HG03469 (cell line): ENCODE data around the gene RHEBL1.

ENCODE experiments used
- ATAC-seq: cut with Tn5 transposase; IDR thresholded peaks from one replicate; pipeline ENCODE4 v1.9.1; 2021; ENCODE audit warnings: mild to moderate bottlenecking, moderate library complexity, moderate number of reproducible peaks; ENCODE audit not compliant: unreplicated experiment

RHEBL1 gene

DNA sequence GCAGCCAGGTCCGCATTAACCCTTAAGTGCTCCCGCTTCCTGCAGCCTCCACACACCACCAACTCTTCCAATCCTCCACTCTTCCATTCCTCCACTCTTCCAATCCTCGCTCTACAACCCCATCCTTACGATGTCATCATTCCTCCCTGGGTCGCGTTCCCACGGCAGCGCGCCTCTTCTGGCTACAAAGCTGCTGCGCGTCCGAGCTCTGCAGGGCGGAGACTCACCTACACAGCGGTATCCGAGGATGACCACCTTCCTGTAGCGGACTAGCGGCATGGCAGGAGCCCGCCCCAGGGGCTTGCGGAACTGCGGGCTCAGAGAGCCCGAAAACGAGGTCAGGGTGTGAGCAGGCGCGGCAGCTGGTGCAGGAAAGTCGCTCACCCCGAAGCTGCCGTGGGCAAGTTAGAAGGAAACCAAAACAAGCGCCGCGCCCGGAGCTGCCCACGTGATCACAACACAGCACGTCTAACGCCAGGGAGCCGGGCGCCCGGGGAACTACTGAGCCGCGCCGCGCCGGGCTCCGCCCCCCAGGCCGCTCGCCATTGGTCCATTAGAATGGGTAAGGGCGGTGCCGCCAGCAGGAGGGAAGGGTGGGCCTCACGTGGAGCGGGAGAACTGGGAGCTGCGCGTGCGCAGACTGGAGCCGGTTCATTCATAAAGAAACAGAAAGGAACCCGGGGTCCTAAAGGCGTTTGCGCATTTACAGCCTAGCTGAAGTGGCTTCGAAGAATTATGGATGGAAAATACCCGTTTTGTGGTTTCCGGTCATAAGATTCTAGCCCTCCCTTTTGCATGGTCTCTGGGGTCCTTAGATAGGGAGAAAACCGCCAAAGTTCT lies at the start of gene RHEBL1:
RHEBL1 (minus strand) TSS at position 473 of the 840 bp plus-strand sequence; CDS start at position 279, 194 bp downstream.
- peak; percentile 93 for ATAC-seq

DNA sequence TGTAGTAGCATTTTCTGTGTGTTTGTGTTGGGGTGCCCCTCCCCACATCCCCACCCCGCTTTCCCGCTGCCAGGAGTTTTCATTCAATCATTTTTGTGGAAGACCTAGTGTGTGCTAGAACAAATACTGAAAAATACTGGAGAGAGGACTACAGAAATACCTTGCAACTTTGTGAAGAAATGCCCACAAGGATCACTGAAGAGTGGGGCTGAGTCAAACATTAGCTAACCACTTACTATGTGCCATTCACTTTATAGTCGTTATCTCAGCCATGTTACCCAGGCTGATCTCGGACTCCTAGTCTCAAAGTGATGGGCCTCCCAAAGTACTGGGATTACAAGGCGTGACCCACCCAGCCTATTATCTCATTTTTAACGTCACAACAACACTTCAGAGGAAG lies 41.4 kb upstream of the RHEBL1 start:
- ATAC-seq: no peak

- ATAC-seq: peak; percentile 97
Observed at GRCh38 chr12:49110464-49111155, 40.8 kb upstream of the RHEBL1 start, which contains the start of gene LMBR1L. Gene LMBR1L (minus strand): TSS chr12:49110847. CDS start chr12:49110555, 292 bp downstream.

- ATAC-seq: no peak
Observed at GRCh38 chr12:49109641-49110463, 40.1 kb upstream of the RHEBL1 start.

GRCh38 chr12:49108958-49109404 lies 39.2 kb upstream of the RHEBL1 start:
- no peak for ATAC-seq

GRCh38 chr12:49105504-49106084 lies 35.8 kb upstream of the RHEBL1 start:
- no peak for ATAC-seq

DNA sequence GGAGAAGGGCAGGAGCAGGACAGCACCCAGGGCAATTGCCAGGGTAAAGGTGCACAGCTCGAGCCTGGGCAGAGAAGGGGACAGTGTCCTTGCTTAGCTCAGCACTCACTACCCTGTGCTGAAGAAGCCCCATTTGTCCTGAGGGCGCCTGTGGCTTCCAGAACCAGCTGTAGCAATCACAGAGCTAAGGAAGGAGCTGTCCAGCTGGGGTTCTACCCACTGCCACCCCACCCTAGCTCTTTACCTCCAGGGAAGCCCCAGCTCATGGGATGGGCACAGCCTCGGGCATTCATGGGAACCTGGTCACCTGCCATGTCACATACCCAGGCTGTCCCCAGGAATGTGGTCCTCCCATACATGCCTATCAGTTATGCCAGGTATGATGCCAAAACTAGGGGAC lies 35.0 kb upstream of the RHEBL1 start:
- ATAC-seq: no peak

DNA sequence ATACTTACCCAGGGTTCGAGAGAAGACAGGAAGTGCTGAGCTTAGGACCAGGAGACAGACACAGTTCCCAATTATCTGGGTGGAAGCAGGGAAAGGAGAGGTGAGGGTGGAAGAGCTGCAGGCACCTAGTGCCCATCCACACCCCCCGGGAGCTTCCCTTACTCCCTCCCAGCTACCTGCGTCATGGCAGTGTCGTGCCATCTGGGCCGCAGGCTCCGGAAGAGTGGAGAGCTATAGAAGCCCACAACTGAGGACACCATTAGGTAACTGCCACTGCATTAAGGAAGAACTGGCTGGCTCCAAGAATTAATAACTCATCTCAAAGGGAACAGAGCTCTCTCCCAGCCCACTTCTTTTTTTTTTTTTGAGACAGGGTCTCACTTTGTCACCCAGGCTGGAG lies 30.6 kb upstream of the RHEBL1 start:
- ATAC-seq: no peak

DNA sequence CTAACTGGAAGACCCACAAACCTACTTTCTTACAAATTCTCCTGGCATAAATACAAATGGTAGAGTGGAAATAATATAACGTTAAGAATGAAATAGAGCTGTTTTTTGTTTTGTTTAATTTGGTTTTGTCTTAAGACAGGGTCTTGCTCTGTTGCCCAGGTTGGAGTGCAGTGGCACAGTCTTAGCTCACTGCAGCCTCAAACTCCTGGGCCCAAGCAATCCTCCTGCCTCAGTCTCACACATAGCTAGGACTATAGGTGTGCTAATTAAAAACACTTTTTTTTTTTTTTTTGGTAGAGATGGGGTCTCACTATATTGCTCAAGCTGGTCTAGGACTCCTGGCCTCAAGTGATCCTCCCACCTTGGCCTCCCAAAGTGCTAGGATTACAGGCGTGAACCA lies 28.9 kb upstream of the RHEBL1 start:
- ATAC-seq: no peak

- ATAC-seq: no peak
Observed at GRCh38 chr12:49098035-49098451, 28.3 kb upstream of the RHEBL1 start.

GRCh38 chr12:49097381-49097780 lies 27.6 kb upstream of the RHEBL1 start:
- ATAC-seq: no peak

DNA sequence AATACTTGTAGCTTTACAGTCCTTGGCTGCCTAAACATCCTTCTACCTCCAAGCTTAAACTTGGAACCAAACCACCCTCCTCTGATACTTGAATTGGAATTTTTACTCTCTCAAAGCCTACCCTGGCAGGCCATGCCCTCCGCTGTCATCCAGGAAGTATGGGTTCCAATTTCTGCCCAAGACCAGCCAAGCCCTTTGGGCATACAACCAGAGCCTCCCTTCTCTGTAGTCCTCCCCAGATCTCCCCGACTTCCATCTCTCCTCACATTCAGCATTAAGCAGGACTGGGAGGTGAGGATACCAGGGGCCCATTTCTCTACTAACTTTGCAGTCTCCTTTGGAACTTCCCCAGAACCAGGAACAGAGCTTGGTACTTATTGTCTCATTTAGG lies 25.2 kb upstream of the RHEBL1 start:
- no peak for ATAC-seq

- no peak for ATAC-seq
Observed at GRCh38 chr12:49094160-49094974, 24.6 kb upstream of the RHEBL1 start, which contains the start of gene DHH. Gene DHH (minus strand): TSS chr12:49094801. CDS start chr12:49094512, 289 bp downstream.

GRCh38 chr12:49093792-49094159 lies 24.0 kb upstream of the RHEBL1 start:
- ATAC-seq: no peak

GRCh38 chr12:49092816-49093406 lies 23.1 kb upstream of the RHEBL1 start:
- ATAC-seq: no peak

DNA sequence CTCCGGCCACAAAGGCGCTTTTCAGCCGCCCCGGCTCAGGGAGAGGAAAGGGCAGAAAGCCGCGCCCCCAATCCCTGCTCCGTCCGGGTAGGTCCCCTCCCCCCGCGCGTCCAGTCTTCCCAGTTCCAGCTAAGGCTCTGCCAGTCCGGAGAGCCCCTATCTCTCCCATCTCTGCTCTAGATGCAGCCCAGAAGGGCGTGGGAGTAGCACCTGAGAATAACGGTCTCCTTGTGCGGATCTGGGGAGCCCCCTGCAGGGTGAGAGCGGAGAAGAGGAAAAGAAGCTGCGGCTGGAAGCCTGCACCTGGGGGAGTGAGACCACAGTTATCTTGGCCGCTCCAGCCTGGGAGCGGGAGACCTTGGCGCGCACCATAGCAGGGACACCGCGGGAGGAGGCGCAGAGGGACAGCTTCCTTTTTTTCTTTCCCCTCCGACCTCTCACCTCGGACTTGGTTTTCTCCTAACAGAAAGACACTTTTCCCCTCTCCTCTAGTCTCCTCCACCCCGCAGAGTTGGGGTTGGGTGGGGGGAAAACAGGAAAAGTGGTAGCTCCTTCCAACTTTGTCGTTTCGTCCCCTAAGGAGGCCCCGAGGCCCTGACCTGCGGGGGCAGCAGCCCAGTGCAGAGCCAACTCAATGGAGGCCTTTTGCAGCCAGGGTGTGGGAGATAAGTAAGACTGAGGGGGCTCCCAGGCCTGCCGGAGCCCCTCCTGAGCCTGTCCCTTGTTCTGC lies 22.5 kb upstream of the RHEBL1 start:
- no peak for ATAC-seq

- no peak for ATAC-seq
Observed at GRCh38 chr12:49091836-49092085, 22.0 kb upstream of the RHEBL1 start.

DNA sequence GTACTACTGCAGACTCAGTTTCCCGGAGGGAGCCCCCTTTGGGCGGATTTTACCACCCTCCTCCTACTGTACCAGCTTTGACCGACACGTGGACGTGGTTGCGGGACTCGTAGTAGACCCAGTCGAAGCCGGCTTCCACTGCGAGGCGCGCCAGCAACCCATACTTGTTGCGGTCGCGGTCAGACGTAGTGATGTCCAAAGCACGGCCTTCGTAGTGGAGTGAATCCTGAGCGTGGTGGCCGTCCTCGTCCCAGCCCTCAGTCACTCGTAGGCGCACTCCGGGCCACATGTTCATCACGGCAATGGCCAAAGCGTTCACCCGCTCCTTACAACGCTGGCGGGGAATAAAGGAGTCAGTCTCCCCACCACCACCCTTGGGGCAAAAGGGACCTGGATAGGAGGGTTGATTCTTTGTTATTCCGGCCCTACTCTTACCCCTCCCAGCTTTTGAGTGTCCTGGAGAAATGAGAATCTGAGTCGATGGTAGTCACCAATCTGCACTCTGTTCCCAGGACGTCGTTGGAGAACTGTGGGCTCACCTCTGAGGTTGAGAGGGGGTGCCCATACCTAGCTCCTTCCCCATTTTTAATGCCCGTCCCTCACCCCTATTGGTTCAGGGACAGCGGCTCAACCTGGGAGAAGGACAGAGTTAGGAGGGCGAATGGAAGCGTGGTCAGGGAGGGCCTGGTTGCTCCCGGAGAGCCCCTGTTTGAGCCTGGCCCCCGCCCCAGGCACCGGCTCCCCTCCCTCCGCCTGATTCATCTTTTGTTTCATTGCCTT lies 21.5 kb upstream of the RHEBL1 start:
- no peak for ATAC-seq
